DOHH2 (cell line): ENCODE results near the gene TNRC6B.

Experiments used
- CTCF ChIP-seq: fragments of 200-600 bp; sonication (generic); IDR thresholded peaks from one replicate; pipeline ENCODE4 v1.5.1; 2014; ENCODE audit warnings: antibody characterized with exemption, mild to moderate bottlenecking, low read depth, low read length; ENCODE audit not compliant: poor library complexity, severe bottlenecking
- EZH2phosphoT487 ChIP-seq: fragments of 200-600 bp; sonication (generic); IDR thresholded peaks from 2 replicates; pipeline ENCODE4 v1.6.1; 2017; ENCODE audit warnings: borderline replicate concordance, mild to moderate bottlenecking, antibody characterized with exemption, low read length, moderate library complexity, mixed read lengths

GRCh38 chr22:40330615-40331014 is 152.9 kb downstream of the TNRC6B start:
- TF ChIP-seq CTCF (no peak), EZH2phosphoT487 (no peak)
